Central memory CD8-positive, alpha-beta T cell (primary cell): ENCODE results near the gene SOX11.

Experiments used
- ATAC-seq: fragments of 150-1000 bp; cut with Tn5 transposase; replicated peaks from 2 replicates; pipeline ENCODE4 v1.10.0; 2022; ENCODE audit warnings: mild to moderate bottlenecking, moderate FRiP score, moderate number of reproducible peaks; ENCODE audit not compliant: poor library complexity, severe bottlenecking; ENCODE audit errors: extremely low read depth
- DNase-seq, 2 donors: peaks; one replicate each; pipeline ENCODE4 v3.0.0; 2021; ENCODE audit warnings: low spot score in 2 of 2
- H3K27ac Mint-ChIP-seq: one replicate; pipeline ENCODE4 v1.8.0; 2022; ENCODE audit warnings: low read depth, mild to moderate bottlenecking, moderate library complexity, mixed read lengths
- H3K27me3 Mint-ChIP-seq: one replicate; pipeline ENCODE4 v1.8.0; 2022; ENCODE audit warnings: mixed read lengths
- H3K36me3 Mint-ChIP-seq: one replicate; pipeline ENCODE4 v1.8.0; 2022; ENCODE audit warnings: mild to moderate bottlenecking, moderate library complexity, mixed read lengths; ENCODE audit not compliant: insufficient read depth
- H3K4me1 Mint-ChIP-seq: one replicate; pipeline ENCODE4 v1.8.0; 2022; ENCODE audit warnings: mixed read lengths
- H3K4me3 Mint-ChIP-seq: one replicate; pipeline ENCODE4 v1.8.0; 2022; ENCODE audit warnings: mild to moderate bottlenecking, moderate library complexity, mixed read lengths
- H3K9me3 Mint-ChIP-seq: one replicate; pipeline ENCODE4 v1.8.0; 2022; ENCODE audit warnings: mixed read lengths

The SOX11 gene

GRCh38 chr2:5674026-5674340 is 18.2 kb upstream of the SOX11 start:
- no peak overlapping the region for H3K27ac Mint-ChIP-seq
- no peak overlapping the region for H3K4me3 Mint-ChIP-seq
- H3K27me3 Mint-ChIP-seq, result peaks cover 15% of the 10 kb centered on the region
- no peak for ATAC-seq
- no peak for DNase-seq
- no peaks in the 10 kb centered on the region for H3K4me1 Mint-ChIP-seq
- H3K36me3 Mint-ChIP-seq, result no peaks in the 10 kb centered on the region
- peaks cover 12% of the 10 kb centered on the region for H3K9me3 Mint-ChIP-seq

GRCh38 chr2:5677133-5677532 is 15.1 kb upstream of the SOX11 start:
- peaks cover 15% of the 10 kb centered on the region for H3K27me3 Mint-ChIP-seq
- H3K27ac Mint-ChIP-seq, result no peak overlapping the region
- peaks cover 12% of the 10 kb centered on the region for H3K9me3 Mint-ChIP-seq
- H3K36me3 Mint-ChIP-seq, result no peaks in the 10 kb centered on the region
- no peaks in the 10 kb centered on the region for H3K4me1 Mint-ChIP-seq
- ATAC-seq, result no peak
- no peak for DNase-seq
- no peak overlapping the region for H3K4me3 Mint-ChIP-seq

GRCh38 chr2:5683471-5683870 is 8.7 kb upstream of the SOX11 start:
- Mint-ChIP-seq H3K27me3 (no peaks in the 10 kb centered on the region), H3K27ac (no peak overlapping the region), H3K4me1 (no peaks in the 10 kb centered on the region), H3K4me3 (no peak overlapping the region), H3K9me3 (peaks cover 6% of the 10 kb centered on the region), H3K36me3 (no peaks in the 10 kb centered on the region)
- DNase-seq (no peak), ATAC-seq (no peak)

- H3K9me3 Mint-ChIP-seq, result peaks cover 6% of the 10 kb centered on the region
- H3K27me3 Mint-ChIP-seq, result peaks cover 7% of the 10 kb centered on the region
- H3K4me3 Mint-ChIP-seq, result no peak overlapping the region
- no peak for DNase-seq
- no peak for ATAC-seq
- no peaks in the 10 kb centered on the region for H3K36me3 Mint-ChIP-seq
- no peak overlapping the region for H3K27ac Mint-ChIP-seq
- H3K4me1 Mint-ChIP-seq, result no peaks in the 10 kb centered on the region
Measured at GRCh38 chr2:5685225-5685624, 7.0 kb upstream of the SOX11 start.

- Mint-ChIP-seq H3K9me3 (peaks cover 6% of the 10 kb centered on the region), H3K4me3 (no peak overlapping the region), H3K4me1 (no peaks in the 10 kb centered on the region), H3K27me3 (peaks cover 15% of the 10 kb centered on the region), H3K27ac (no peak overlapping the region), H3K36me3 (peaks cover 3% of the 10 kb centered on the region)
- DNase-seq, result no peak
- ATAC-seq, result no peak
Measured at GRCh38 chr2:5686068-5686467, 6.1 kb upstream of the SOX11 start.

- peaks cover 6% of the 10 kb centered on the region for H3K9me3 Mint-ChIP-seq
- no peak for ATAC-seq
- H3K4me3 Mint-ChIP-seq, result no peak overlapping the region
- peaks cover 16% of the 10 kb centered on the region for H3K27me3 Mint-ChIP-seq
- DNase-seq, result no peak
- peaks cover 3% of the 10 kb centered on the region for H3K36me3 Mint-ChIP-seq
- H3K27ac Mint-ChIP-seq, result no peak overlapping the region
- no peaks in the 10 kb centered on the region for H3K4me1 Mint-ChIP-seq
Measured at GRCh38 chr2:5686536-5686935, 5.6 kb upstream of the SOX11 start.

GRCh38 chr2:5689750-5690149 is 2.4 kb upstream of the SOX11 start:
- Mint-ChIP-seq H3K9me3 (no peaks in the 10 kb centered on the region), H3K4me3 (no peak overlapping the region), H3K4me1 (no peaks in the 10 kb centered on the region), H3K27me3 (peaks cover 27% of the 10 kb centered on the region), H3K36me3 (peaks cover 5% of the 10 kb centered on the region), H3K27ac (no peak overlapping the region)
- no peak for ATAC-seq
- DNase-seq, result no peak

- Mint-ChIP-seq H3K27me3 (peaks cover 29% of the 10 kb centered on the region), H3K27ac (no peak overlapping the region), H3K4me1 (no peaks in the 10 kb centered on the region), H3K4me3 (no peak overlapping the region), H3K9me3 (no peaks in the 10 kb centered on the region), H3K36me3 (peaks cover 5% of the 10 kb centered on the region)
- no peak for ATAC-seq
- no peak for DNase-seq
Measured at GRCh38 chr2:5690286-5690685, 1.9 kb upstream of the SOX11 start.

GRCh38 chr2:5690718-5691220 is 1.4 kb upstream of the SOX11 start:
- Mint-ChIP-seq H3K27me3 (peaks cover 34% of the 10 kb centered on the region), H3K9me3 (no peaks in the 10 kb centered on the region), H3K27ac (no peak overlapping the region)

GRCh38 chr2:5691221-5691984 is 781 bp upstream of the SOX11 start:
- Mint-ChIP-seq H3K27ac (no peak overlapping the region), H3K36me3 (peaks cover 5% of the 10 kb centered on the region), H3K9me3 (no peaks in the 10 kb centered on the region), H3K4me3 (peak overlapping the region; percentile 13), H3K4me1 (no peaks in the 10 kb centered on the region), H3K27me3 (peaks cover 38% of the 10 kb centered on the region)
- DNase-seq, result no peak
- no peak for ATAC-seq

More at GRCh38 chr2:5690718-5691220, 1.4 kb upstream of the SOX11 start:
- ATAC-seq (no peak), DNase-seq (no peak)
- no peaks in the 10 kb centered on the region for H3K4me1 Mint-ChIP-seq
- peak overlapping the region; percentile 13 for H3K4me3 Mint-ChIP-seq
- peaks cover 5% of the 10 kb centered on the region for H3K36me3 Mint-ChIP-seq

- Mint-ChIP-seq H3K27ac (no peak overlapping the region), H3K27me3 (peaks cover 38% of the 10 kb centered on the region), H3K4me1 (no peaks in the 10 kb centered on the region), H3K4me3 (no peak overlapping the region), H3K9me3 (no peaks in the 10 kb centered on the region), H3K36me3 (peaks cover 5% of the 10 kb centered on the region)
- ATAC-seq (no peak), DNase-seq (no peak)
Measured at GRCh38 chr2:5692561-5693286, 540 bp downstream of the SOX11 start.

- ATAC-seq, result no peak
- peaks cover 38% of the 10 kb centered on the region for H3K27me3 Mint-ChIP-seq
- no peaks in the 10 kb centered on the region for H3K9me3 Mint-ChIP-seq
- peaks cover 5% of the 10 kb centered on the region for H3K36me3 Mint-ChIP-seq
- no peak overlapping the region for H3K4me3 Mint-ChIP-seq
- H3K27ac Mint-ChIP-seq, result no peak overlapping the region
- H3K4me1 Mint-ChIP-seq, result no peaks in the 10 kb centered on the region
- no peak for DNase-seq
Measured at GRCh38 chr2:5693287-5694201, 1.4 kb downstream of the SOX11 start.
